GM12892 (cell line): ENCODE data around the gene PIEZO1.

ENCODE experiments used
- POLR2A ChIP-seq: IDR thresholded peaks from 2 replicates; pipeline ENCODE4 v1.6.1; 2011; ENCODE audit warnings: low read depth, low read length, control low read depth
- POLR2AphosphoS5 ChIP-seq: IDR thresholded peaks from 2 replicates; pipeline ENCODE4 v1.6.1; 2011; ENCODE audit warnings: low read depth, low read length, control low read depth
- TAF1 ChIP-seq: IDR thresholded peaks from 2 replicates; pipeline ENCODE4 v1.6.1; 2011; ENCODE audit warnings: low read depth, mild to moderate bottlenecking, control low read depth, low read length, borderline replicate concordance

- no peak for TF ChIP-seq POLR2AphosphoS5
- no peak for TF ChIP-seq POLR2A
- no peak for TF ChIP-seq TAF1
These were observed 4.6 kb downstream of the PIEZO1 start for GRCh38 chr16:88780142-88781062.
